Neural crest cell (in vitro differentiated cells): ENCODE data around the gene CNGB1. TPM values are rescaled to one million over a fixed set of nuclear protein-coding genes. Genes with fewer than 3 reads are reported as not detected.
"Not testable (repeated sequence)": the region's sequence is repeated elsewhere in the genome, so short reads cannot be mapped to it uniquely, and the experiment has no call there.

Experiments used
- DNase-seq: peaks from one replicate; pipeline ENCODE4 v3.0.0; 2021; ENCODE audit warnings: low read depth, mixed read lengths, low spot score
- H3K27ac Mint-ChIP-seq: one replicate; pipeline ENCODE4 v1.8.0; 2021; ENCODE audit warnings: mild to moderate bottlenecking, mixed read lengths; ENCODE audit not compliant: unreplicated experiment
- H3K27me3 Mint-ChIP-seq: 2 replicates; pipeline ENCODE4 v1.8.0; 2021; ENCODE audit warnings: low read depth, mild to moderate bottlenecking, mixed read lengths
- H3K36me3 Mint-ChIP-seq: 2 replicates; pipeline ENCODE4 v1.8.0; 2021; ENCODE audit warnings: low read depth, mild to moderate bottlenecking, mixed read lengths
- H3K4me1 Mint-ChIP-seq: 2 replicates; pipeline ENCODE4 v1.8.0; 2021; ENCODE audit warnings: mixed read lengths
- H3K4me3 Mint-ChIP-seq: one replicate; pipeline ENCODE4 v1.8.0; 2021; ENCODE audit warnings: mild to moderate bottlenecking, mixed read lengths
- H3K9me3 Mint-ChIP-seq: 2 replicates; pipeline ENCODE4 v1.8.0; 2021; ENCODE audit warnings: mixed read lengths
- CTCF ChIP-seq: fragments of 200-600 bp; sonication (generic); conservative IDR thresholded peaks from 2 replicates; pipeline ENCODE4 v1.5.0; 2021; ENCODE audit warnings: antibody characterized with exemption, mild to moderate bottlenecking
- total RNA-seq: library from RNA; stranded (reverse); gene quantifications from 2 replicates; pipeline ENCODE4 v1.2.1, GENCODE V29; 2021

CNGB1 gene
- total RNA-seq, 1 donor from 2014 or later, result 0.21 TPM

- H3K4me3 Mint-ChIP-seq, result no peak overlapping the region
- H3K27me3 Mint-ChIP-seq, result no peaks in the 10 kb centered on the region
- TF ChIP-seq CTCF, result no peak
- H3K27ac Mint-ChIP-seq, result no peak overlapping the region
- H3K4me1 Mint-ChIP-seq, result no peaks in the 10 kb centered on the region
- no peaks in the 10 kb centered on the region for H3K36me3 Mint-ChIP-seq
- H3K9me3 Mint-ChIP-seq, result no peaks in the 10 kb centered on the region
- no peak for DNase-seq
Observed at GRCh38 chr16:57946181-57946801, 24.6 kb downstream of the CNGB1 start.

- Mint-ChIP-seq H3K27ac (no peak overlapping the region), H3K4me3 (no peak overlapping the region), H3K27me3 (no peaks in the 10 kb centered on the region), H3K36me3 (no peaks in the 10 kb centered on the region), H3K4me1 (no peaks in the 10 kb centered on the region), H3K9me3 (no peaks in the 10 kb centered on the region)
- no peak for DNase-seq
- TF ChIP-seq CTCF, result no peak
Observed at GRCh38 chr16:57945740-57946138, 25.2 kb downstream of the CNGB1 start.

GRCh38 chr16:57944970-57945739 lies 25.8 kb downstream of the CNGB1 start:
- no peak for DNase-seq
- no peaks in the 10 kb centered on the region for H3K27me3 Mint-ChIP-seq
- H3K9me3 Mint-ChIP-seq, result no peaks in the 10 kb centered on the region
- no peak overlapping the region for H3K27ac Mint-ChIP-seq
- H3K4me3 Mint-ChIP-seq, result no peak overlapping the region
- H3K4me1 Mint-ChIP-seq, result no peaks in the 10 kb centered on the region
- TF ChIP-seq CTCF, result no peak
- H3K36me3 Mint-ChIP-seq, result no peaks in the 10 kb centered on the region

GRCh38 chr16:57943381-57943780 lies 27.5 kb downstream of the CNGB1 start:
- not testable (repeated sequence) for H3K36me3 Mint-ChIP-seq, H3K4me1 Mint-ChIP-seq, H3K9me3 Mint-ChIP-seq, DNase-seq, H3K27me3 Mint-ChIP-seq, H3K4me3 Mint-ChIP-seq, H3K27ac Mint-ChIP-seq

GRCh38 chr16:57941901-57942300 lies 29.0 kb downstream of the CNGB1 start:
- H3K9me3 Mint-ChIP-seq, H3K36me3 Mint-ChIP-seq, DNase-seq, H3K4me1 Mint-ChIP-seq, H3K27me3 Mint-ChIP-seq, H3K4me3 Mint-ChIP-seq, H3K27ac Mint-ChIP-seq: not testable (repeated sequence)

- Mint-ChIP-seq H3K36me3 (no peaks in the 10 kb centered on the region), H3K4me1 (no peaks in the 10 kb centered on the region), H3K4me3 (no peak overlapping the region), H3K27me3 (no peaks in the 10 kb centered on the region), H3K9me3 (no peaks in the 10 kb centered on the region), H3K27ac (no peak overlapping the region)
- no peak for DNase-seq
- TF ChIP-seq CTCF, result no peak
Observed at GRCh38 chr16:57941016-57941664, 29.8 kb downstream of the CNGB1 start.
